Forelimb muscle (tissue), 1 donor: ENCODE data around the gene SYNGR1. TPM values are rescaled to one million over a fixed set of nuclear protein-coding genes. Genes with fewer than 3 reads are reported as not detected.

Experiments used
- DNase-seq: peaks from one replicate; pipeline ENCODE4 v3.0.0-alpha.2; 2013; ENCODE audit warnings: low read depth
- polyA plus RNA-seq: library from polyadenylated mRNA; unstranded; fragments of 120-200 nt; gene quantifications from one replicate; pipeline ENCODE4 v1.2.1, GENCODE V29; 2013; ENCODE audit not compliant: insufficient read length

Gene SYNGR1
- polyA plus RNA-seq, 1 donor: 12.9 TPM

- DNase-seq: no peak
Measured at GRCh38 chr22:39429186-39429585, 79.4 kb downstream of the SYNGR1 start.

GRCh38 chr22:39429916-39430575, 80.3 kb downstream of the SYNGR1 start:
- DNase-seq: no peak

DNA sequence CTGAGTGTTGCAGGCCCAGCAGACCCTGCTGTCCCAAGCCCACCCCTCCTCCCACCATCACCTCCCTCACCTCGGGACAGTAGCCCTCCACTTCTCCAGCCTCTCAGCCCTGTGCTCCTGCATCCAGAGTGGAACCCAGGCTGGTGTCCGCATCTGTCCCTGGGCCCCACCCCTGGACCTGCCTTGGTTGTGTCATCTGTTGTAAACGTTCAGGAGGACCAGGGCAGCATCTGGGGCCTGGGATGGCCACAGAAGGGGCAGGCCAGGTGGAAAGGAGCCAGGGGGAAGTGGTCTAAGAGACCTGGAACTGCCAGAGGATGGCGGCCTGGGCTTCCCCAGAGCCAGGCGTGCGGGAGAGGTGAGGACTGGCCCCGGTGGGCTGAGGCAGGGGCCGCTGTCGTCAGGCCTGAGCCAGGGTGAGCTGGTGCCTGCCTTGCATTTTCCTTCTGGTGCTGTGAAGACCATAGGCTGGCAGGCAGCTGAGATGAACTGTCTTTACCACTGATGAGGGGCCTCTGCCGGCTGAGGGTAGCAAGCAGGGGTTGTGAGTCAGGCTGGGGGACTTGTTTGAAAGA, 80.9 kb downstream of the SYNGR1 start:
- no peak for DNase-seq

- no peak for DNase-seq
Measured at GRCh38 chr22:39431216-39431801, 81.5 kb downstream of the SYNGR1 start.

DNA sequence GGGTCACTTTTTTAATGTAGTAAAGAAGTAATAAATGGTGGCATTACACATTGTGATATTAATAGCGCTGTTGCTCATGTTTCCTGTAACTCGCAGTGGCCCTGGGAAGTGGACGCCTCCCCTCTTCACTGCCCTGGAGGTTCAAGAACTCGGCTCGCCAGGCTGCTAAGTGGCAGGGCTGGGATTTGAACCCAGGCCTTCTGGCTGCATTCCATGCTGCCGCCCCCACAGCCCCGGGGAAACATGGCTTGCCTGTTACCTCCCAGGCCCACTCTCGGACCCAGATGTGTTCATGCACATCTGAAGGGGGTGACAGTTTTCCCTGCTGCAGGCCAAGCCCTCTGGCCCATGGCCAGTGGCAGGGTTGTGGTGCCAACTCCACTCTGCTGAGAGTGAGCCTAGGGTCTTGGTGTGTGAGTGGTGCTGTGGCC, 82.0 kb downstream of the SYNGR1 start:
- no peak for DNase-seq

DNA sequence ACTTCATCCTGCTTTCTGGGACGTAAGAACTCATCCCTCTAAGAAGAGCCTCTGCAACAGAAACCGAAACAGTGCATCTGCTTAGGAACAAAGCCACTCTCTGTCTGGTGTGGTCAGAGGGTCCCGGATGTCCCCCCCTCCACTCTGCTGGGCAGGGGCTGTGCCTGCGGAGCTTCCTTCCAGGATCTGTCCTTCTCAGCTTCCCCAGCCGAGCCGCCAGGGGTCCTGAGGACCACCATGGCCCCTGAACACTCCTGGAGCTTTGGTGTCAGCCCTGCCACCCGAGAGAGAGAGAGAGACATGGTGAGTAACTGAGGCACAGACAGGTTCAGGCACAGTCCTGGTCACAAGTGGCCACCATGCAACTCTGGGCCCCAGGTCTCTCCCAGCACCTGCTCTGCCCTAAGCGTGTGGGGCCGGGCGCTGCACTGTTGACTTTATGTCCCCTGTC, 82.6 kb downstream of the SYNGR1 start:
- no peak for DNase-seq

DNA sequence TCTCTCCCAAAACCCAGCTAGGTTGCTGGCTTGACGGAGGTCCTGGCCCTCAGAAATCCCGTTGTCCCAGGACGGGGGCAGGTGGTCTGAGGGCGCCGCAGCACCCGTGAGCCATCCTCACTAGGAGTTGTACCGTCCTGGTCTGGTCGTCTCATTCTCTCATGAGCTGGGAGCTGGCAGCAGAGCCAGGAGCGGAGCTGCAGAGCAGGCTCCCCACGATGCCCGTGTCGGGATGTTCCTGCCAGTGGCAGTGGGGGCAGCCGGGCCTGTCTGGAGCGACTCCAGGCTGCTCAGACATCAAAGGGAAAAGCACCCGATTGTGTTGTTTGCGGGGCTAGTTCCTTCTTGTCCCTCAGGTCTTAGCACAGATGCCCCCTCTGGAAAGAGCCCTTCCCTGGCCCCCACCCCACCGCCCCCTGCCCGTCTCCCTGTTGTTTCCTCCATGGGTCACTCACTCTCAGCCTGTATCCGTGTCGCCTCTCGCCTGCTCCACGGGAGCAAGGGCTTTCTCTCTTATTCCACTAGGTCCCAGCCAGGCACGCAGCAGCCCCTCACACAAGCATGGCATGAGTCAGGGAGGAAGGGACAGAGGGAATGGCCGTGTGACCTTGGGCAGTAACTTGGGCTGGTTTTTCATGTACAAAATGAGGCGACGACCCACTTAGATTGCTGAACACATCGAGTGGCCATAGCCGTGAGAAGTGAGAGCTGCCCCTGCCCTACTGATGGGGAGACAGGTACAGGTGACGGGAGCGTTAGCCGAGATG, 83.9 kb downstream of the SYNGR1 start:
- no peak for DNase-seq

DNA sequence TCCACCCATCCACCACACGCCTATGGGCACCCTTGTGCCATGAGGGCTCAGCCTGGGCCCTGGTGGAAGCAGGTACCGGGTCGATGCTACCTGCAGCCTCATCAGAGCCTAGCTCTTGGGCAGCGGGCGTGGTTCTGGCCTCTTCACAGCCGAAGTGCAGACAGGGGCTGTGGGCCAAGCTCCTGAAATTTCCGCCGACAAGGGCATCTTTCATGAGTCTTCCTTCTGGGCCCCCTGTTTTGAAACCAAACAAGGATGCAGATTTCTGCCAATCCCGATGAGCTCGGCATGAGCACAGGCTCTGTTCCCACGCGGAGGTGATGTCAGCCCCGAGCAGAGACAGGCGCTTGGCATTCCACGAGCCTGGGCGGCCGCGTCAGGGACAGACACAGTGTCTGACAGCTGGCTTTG, 84.5 kb downstream of the SYNGR1 start:
- DNase-seq: no peak

GRCh38 chr22:39434721-39435120, 84.9 kb downstream of the SYNGR1 start:
- no peak for DNase-seq

Other genes starting within 250 kb of the SYNGR1 start
- gene CBX7, start 197.3 kb upstream of the SYNGR1 start, polyA plus RNA-seq: 3.7 TPM
- gene PDGFB, start 105.0 kb upstream of the SYNGR1 start, polyA plus RNA-seq: 18.3 TPM
- 2,943 TPM for gene RPL3, start 30.4 kb upstream of the SYNGR1 start, polyA plus RNA-seq
- 23.3 TPM for gene TAB1, start 49.8 kb downstream of the SYNGR1 start, polyA plus RNA-seq
- gene MGAT3, start 107.0 kb downstream of the SYNGR1 start, polyA plus RNA-seq: 3.5 TPM
- gene MIEF1, start 152.3 kb downstream of the SYNGR1 start, polyA plus RNA-seq: 15.3 TPM
- gene ATF4, start 170.6 kb downstream of the SYNGR1 start, polyA plus RNA-seq: 358 TPM
- 50.8 TPM for gene RPS19BP1, start 182.8 kb downstream of the SYNGR1 start, polyA plus RNA-seq
- gene CACNA1I, start 220.8 kb downstream of the SYNGR1 start, polyA plus RNA-seq: 0.10 TPM